Measurements from ENCODE around the gene TSHZ1. TPM values are rescaled to one million over a fixed set of nuclear protein-coding genes. Genes with fewer than 3 reads are reported as not detected.

Gene TSHZ1
- total RNA-seq, 1 donor from 2014 or later, result 12.2 TPM

GRCh38 chr18:75265872-75266271 lies 55.3 kb downstream of the TSHZ1 start:
- peaks cover 18% of the 10 kb centered on the region for H3K4me1 Mint-ChIP-seq (ENCODE audit: unreplicated experiment)
- no peak overlapping the region for H3K4me3 Mint-ChIP-seq (ENCODE audit: unreplicated experiment)
- TF ChIP-seq, protein P1, sequence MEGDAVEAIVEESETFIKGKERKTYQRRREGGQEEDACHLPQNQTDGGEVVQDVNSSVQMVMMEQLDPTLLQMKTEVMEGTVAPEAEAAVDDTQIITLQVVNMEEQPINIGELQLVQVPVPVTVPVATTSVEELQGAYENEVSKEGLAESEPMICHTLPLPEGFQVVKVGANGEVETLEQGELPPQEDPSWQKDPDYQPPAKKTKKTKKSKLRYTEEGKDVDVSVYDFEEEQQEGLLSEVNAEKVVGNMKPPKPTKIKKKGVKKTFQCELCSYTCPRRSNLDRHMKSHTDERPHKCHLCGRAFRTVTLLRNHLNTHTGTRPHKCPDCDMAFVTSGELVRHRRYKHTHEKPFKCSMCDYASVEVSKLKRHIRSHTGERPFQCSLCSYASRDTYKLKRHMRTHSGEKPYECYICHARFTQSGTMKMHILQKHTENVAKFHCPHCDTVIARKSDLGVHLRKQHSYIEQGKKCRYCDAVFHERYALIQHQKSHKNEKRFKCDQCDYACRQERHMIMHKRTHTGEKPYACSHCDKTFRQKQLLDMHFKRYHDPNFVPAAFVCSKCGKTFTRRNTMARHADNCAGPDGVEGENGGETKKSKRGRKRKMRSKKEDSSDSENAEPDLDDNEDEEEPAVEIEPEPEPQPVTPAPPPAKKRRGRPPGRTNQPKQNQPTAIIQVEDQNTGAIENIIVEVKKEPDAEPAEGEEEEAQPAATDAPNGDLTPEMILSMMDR (IDR thresholded peaks at IDR 0.05), result no peak
- no peak overlapping the region for H3K27ac Mint-ChIP-seq (ENCODE audit: unreplicated experiment)
- H3K36me3 Mint-ChIP-seq (ENCODE audit: unreplicated experiment), result no peaks in the 10 kb centered on the region
- no peaks in the 10 kb centered on the region for H3K9me3 Mint-ChIP-seq (ENCODE audit: unreplicated experiment)
- DNase-seq (ENCODE audit: extremely low spot score, unreplicated experiment), result no peak
- no peaks in the 10 kb centered on the region for H3K27me3 Mint-ChIP-seq (ENCODE audit: unreplicated experiment)

DNA sequence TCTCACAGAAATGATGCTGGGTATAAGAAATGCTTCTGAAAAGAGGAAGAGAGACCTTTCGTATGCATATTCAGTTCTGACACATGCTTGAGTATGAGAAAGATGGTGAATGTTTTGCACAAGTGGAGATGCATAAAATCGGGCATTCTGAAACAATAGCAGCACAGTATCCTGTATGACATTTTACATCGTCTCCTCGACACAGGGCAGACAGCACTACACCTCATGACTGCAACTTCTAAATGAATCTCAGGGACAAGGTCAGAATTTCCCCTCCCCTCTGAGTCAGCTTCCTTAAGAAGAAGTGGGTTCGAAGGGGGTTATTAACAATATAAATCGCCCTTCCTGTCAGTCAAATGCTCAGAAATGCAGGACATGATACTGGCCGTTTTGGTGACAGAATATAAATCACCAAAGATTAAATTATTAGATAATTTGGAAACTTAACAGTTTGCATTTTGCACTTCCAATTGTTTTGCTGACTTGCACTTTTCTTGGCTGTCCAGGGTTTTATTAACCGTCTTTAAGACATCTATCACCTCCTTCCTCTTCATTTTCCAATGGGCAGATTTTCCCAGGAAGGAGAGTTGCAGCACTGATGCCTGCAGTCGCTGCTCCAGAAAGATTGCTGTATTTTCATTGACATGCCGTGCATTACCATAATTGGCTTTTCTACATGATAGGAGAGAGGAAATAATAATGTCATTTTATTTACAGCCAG lies 57.2 kb downstream of the TSHZ1 start:
- H3K27ac Mint-ChIP-seq (ENCODE audit: unreplicated experiment), result no peak overlapping the region
- peaks cover 18% of the 10 kb centered on the region for H3K4me1 Mint-ChIP-seq (ENCODE audit: unreplicated experiment)
- H3K9me3 Mint-ChIP-seq (ENCODE audit: unreplicated experiment), result no peaks in the 10 kb centered on the region
- H3K36me3 Mint-ChIP-seq (ENCODE audit: unreplicated experiment), result no peaks in the 10 kb centered on the region
- H3K4me3 Mint-ChIP-seq (ENCODE audit: unreplicated experiment), result no peak overlapping the region
- TF ChIP-seq, protein P1 (IDR thresholded peaks at IDR 0.05), result no peak
- H3K27me3 Mint-ChIP-seq (ENCODE audit: unreplicated experiment), result no peaks in the 10 kb centered on the region
- no peak for DNase-seq (ENCODE audit: extremely low spot score, unreplicated experiment)

DNA sequence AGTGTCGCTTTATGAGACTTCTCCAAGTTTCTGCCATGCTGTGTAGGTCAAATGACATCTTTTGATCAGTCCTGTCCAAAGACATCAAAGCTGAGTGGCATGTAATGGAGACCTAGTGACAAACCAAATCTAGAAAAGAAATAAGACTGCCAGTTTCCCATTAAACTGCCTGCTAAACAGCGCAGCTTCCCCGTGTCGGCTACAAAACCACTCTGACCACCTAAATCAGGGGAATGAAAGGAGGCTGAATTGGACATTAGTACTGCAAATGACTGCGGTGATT lies 57.7 kb downstream of the TSHZ1 start:
- no peaks in the 10 kb centered on the region for H3K27me3 Mint-ChIP-seq (ENCODE audit: unreplicated experiment)
- DNase-seq (ENCODE audit: extremely low spot score, unreplicated experiment), result no peak
- H3K4me3 Mint-ChIP-seq (ENCODE audit: unreplicated experiment), result no peak overlapping the region
- H3K4me1 Mint-ChIP-seq (ENCODE audit: unreplicated experiment), result peaks cover 18% of the 10 kb centered on the region
- no peaks in the 10 kb centered on the region for H3K9me3 Mint-ChIP-seq (ENCODE audit: unreplicated experiment)
- H3K36me3 Mint-ChIP-seq (ENCODE audit: unreplicated experiment), result no peaks in the 10 kb centered on the region
- TF ChIP-seq, protein P1 (IDR thresholded peaks at IDR 0.05), result no peak
- no peak overlapping the region for H3K27ac Mint-ChIP-seq (ENCODE audit: unreplicated experiment)

DNA sequence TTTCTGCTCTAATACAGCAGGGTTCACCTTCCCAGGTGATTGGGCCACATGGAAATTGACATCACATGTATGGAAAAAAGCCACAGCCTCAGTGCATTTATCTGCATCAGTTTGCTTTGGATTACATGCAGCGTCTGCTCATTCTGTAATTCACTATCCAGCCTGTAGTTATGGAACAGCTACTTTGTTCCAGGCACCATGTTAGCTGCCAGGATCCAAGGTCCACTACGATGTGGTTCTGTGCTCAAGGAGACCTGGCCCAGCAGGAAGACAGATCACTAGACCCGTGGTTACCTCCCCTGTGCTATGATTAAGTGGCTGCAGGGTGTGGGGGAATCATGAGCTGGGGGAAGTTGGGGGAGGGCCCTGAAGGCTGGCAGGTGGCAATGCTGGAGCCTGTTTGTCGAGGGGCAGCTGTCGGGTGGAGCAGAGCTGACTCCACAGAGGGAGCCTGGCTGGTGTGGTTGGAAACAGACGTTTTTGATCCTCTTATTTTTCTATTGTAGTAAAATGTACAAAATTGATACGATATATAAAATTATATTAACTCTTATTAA lies 58.6 kb downstream of the TSHZ1 start:
- H3K27me3 Mint-ChIP-seq (ENCODE audit: unreplicated experiment), result no peaks in the 10 kb centered on the region
- H3K4me3 Mint-ChIP-seq (ENCODE audit: unreplicated experiment), result no peak overlapping the region
- TF ChIP-seq, protein P1 (IDR thresholded peaks at IDR 0.05), result no peak
- peaks cover 18% of the 10 kb centered on the region for H3K4me1 Mint-ChIP-seq (ENCODE audit: unreplicated experiment)
- no peak overlapping the region for H3K27ac Mint-ChIP-seq (ENCODE audit: unreplicated experiment)
- no peaks in the 10 kb centered on the region for H3K36me3 Mint-ChIP-seq (ENCODE audit: unreplicated experiment)
- DNase-seq (ENCODE audit: extremely low spot score, unreplicated experiment), result no peak
- H3K9me3 Mint-ChIP-seq (ENCODE audit: unreplicated experiment), result no peaks in the 10 kb centered on the region

DNA sequence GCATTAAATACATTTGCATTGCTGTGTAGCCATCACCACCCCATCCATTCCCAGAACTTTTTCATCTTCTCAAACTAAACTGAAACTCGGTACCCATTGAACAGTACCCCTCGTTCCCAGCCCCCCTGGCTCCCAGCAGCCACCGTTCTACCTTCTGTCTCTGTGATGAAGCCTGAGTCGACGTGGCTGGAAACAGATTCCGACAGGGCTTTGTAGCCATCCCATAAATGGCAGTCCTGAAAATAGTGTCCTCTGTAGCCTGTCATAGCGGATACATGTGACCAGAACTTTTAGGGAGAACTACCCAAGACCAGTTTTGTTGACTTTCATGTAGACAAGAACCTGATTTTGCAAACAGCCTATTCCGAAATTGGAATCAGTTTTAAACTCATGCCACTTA lies 59.1 kb downstream of the TSHZ1 start:
- Mint-ChIP-seq H3K9me3 (ENCODE audit: unreplicated experiment) (no peaks in the 10 kb centered on the region), H3K27me3 (ENCODE audit: unreplicated experiment) (no peaks in the 10 kb centered on the region), H3K27ac (ENCODE audit: unreplicated experiment) (no peak overlapping the region), H3K4me3 (ENCODE audit: unreplicated experiment) (no peak overlapping the region), H3K36me3 (ENCODE audit: unreplicated experiment) (no peaks in the 10 kb centered on the region), H3K4me1 (ENCODE audit: unreplicated experiment) (peaks cover 14% of the 10 kb centered on the region)
- TF ChIP-seq, protein P1 (IDR thresholded peaks at IDR 0.05), result no peak
- DNase-seq (ENCODE audit: extremely low spot score, unreplicated experiment), result no peak
